ENCODE data around the gene PIK3C2G.

- TF ChIP-seq CBFB (CRISPR knock-in tag; IDR thresholded peaks at IDR 0.05): no peak
- no peak for TF ChIP-seq POLR2A (IDR thresholded peaks at IDR 0.05; ENCODE audit: insufficient read depth in 1 of 2, low read depth in 2 of 2, low read length in 2 of 2)
- no peak for TF ChIP-seq CTCF (CRISPR knock-in tag; IDR thresholded peaks at IDR 0.05)
- TF ChIP-seq POLR2AphosphoS5 (IDR thresholded peaks at IDR 0.05; ENCODE audit: low read depth, low read length): no peak
- no peak for TF ChIP-seq ZNF672 (CRISPR knock-in tag; IDR thresholded peaks at IDR 0.05)
- TF ChIP-seq ARID2 (CRISPR knock-in tag; IDR thresholded peaks at IDR 0.05; ENCODE audit: borderline replicate concordance): no peak
- no peak for TF ChIP-seq ASH2L (IDR thresholded peaks at IDR 0.05; ENCODE audit: insufficient read length, low read depth, low read length)
- TF ChIP-seq SALL2 (CRISPR knock-in tag; IDR thresholded peaks at IDR 0.05): no peak
- no peak for TF ChIP-seq TAF15 (IDR thresholded peaks at IDR 0.05; ENCODE audit: low read depth, low read length, poor library complexity, severe bottlenecking)
- no peak for TF ChIP-seq TARDBP (CRISPR knock-in tag; IDR thresholded peaks at IDR 0.05)
- no peak for TF ChIP-seq KDM6A (CRISPR knock-in tag; IDR thresholded peaks at IDR 0.05; ENCODE audit: low read depth)
- TF ChIP-seq ZBTB7A (CRISPR knock-in tag; IDR thresholded peaks at IDR 0.05): no peak
- TF ChIP-seq UBTF (CRISPR knock-in tag; IDR thresholded peaks at IDR 0.05): no peak
- no peak for TF ChIP-seq HCFC1 (IDR thresholded peaks at IDR 0.05; ENCODE audit: low read depth, low read length)
These were observed 368.1 kb downstream of the PIK3C2G start for GRCh38 chr12:18629445-18629844.
